Spleen (tissue), 7 donors: Measurements from ENCODE around the gene KRAS.

Experiments used
- POLR2AphosphoS5 ChIP-seq, 3 donors: sonication (generic); formaldehyde crosslinking; IDR thresholded peaks; one replicate each; pipeline ENCODE4 v1.5.1; 2017; ENCODE audit warnings: antibody characterized with exemption in 3 of 3
- TF ChIP-seq, protein P1 (sequence below), 11 experiments: fragments of 200-600 bp in 7 of 11; fragments of 450-650 bp in 4 of 11; sonication (generic) in 4 of 11; IDR thresholded peaks in 8 of 11; conservative IDR thresholded peaks in 3 of 11; 1 replicate in 7 of 11; 2 replicates in 4 of 11; pipeline versions ENCODE4 v1.4.0 to v1.8.0; 2016 to 2021; ENCODE audit warnings: antibody characterized with exemption in 11 of 11, inconsistent platforms in 4 of 11, mild to moderate bottlenecking in 1 of 11
- donor health status: DM: no; HTN: no; CAD: no; lungs with moderate emphysema.
- donor health status: DM: no; HTN: no; CAD: no.
- donor health status: DM: no; HTN: no; CAD: no.

DNA sequence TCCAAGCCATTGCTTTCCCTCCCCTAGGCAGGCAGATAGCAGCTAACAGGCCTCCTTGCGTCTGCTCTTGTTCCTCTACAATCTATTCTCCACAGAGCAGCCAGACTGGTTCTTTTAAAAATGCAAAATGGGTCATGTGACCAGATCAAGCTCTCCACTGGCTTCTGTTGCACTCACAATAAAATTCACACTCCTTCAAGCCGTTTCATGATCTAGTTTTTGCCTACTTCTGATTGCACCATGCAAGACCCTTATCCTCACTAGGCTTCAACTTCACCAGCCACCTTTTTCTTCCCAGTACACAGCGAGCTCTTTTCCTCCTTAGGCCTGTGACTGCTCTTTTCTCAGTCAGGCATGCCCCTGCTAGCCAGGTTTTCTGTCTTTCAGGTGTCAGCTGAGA, 6.1 kb upstream of the KRAS start:
- TF ChIP-seq, protein P1, sequence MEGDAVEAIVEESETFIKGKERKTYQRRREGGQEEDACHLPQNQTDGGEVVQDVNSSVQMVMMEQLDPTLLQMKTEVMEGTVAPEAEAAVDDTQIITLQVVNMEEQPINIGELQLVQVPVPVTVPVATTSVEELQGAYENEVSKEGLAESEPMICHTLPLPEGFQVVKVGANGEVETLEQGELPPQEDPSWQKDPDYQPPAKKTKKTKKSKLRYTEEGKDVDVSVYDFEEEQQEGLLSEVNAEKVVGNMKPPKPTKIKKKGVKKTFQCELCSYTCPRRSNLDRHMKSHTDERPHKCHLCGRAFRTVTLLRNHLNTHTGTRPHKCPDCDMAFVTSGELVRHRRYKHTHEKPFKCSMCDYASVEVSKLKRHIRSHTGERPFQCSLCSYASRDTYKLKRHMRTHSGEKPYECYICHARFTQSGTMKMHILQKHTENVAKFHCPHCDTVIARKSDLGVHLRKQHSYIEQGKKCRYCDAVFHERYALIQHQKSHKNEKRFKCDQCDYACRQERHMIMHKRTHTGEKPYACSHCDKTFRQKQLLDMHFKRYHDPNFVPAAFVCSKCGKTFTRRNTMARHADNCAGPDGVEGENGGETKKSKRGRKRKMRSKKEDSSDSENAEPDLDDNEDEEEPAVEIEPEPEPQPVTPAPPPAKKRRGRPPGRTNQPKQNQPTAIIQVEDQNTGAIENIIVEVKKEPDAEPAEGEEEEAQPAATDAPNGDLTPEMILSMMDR (IDR thresholded peaks at IDR 0.05 in 8 of 11, conservative IDR thresholded peaks at IDR 0.05 in 3 of 11), result no peak
- no peak for TF ChIP-seq POLR2AphosphoS5 (IDR thresholded peaks at IDR 0.05)
